ENCODE measurements around the gene SHCBP1.
"Not testable (repeated sequence)": the region's sequence is repeated elsewhere in the genome, so short reads cannot be mapped to it uniquely, and the experiment has no call there.

The SHCBP1 gene

DNA sequence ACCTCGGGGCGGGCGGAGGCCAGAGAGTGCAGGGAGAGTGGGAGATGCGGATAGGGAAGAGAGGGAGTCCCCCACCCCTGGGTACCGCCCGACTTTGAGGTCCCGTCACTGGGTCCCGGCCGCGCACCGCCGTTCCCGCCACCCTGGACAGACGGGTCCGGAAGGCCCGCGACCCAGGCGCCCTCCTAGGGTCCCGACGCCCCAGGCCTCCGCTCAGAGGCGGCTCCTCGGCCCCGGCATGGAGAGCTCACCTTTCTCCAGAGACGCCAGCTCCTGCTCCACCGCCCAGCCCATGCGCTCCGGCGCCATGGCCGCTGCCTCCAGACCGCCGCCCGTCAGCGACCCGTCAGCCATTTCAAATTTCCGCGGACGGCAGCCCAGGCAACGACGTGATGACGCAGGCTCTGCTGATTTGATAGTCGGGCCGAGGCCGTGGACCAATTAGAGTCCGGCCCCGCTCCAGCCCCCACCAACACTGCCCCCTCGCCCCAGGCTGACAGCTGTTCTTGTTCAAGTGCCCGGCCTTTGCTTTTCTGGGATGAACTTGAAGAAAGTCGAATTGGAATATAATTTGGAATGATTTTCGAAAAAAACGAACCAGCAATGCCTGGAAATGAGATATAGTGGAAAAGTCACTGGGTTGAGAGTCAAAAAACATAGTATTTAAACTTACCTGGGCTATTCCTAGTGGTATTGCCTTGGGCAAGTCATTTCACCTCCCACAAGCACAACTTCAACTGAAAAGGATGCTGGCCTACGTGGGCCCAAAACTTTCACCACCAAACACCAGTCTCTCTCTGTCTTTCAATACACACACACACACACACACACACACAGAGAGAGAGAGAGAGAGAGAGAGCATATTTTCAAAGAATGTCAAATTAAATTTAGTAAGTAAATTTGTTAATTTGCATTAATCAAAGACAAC is at the start of gene SHCBP1:
SHCBP1 (minus strand) TSS at position 374 of the 928 bp plus-strand sequence; CDS start at position 354, 20 bp downstream.
- DNase-seq (ENCODE audit: low read depth in 2 of 3, low spot score in 1 of 3), result peak; percentile 70 to 78 (median 72)

- DNase-seq (ENCODE audit: low read depth in 2 of 3, low spot score in 1 of 3), result no peak
Measured at GRCh38 chr16:46662123-46662522, 40.9 kb upstream of the SHCBP1 start.

DNA sequence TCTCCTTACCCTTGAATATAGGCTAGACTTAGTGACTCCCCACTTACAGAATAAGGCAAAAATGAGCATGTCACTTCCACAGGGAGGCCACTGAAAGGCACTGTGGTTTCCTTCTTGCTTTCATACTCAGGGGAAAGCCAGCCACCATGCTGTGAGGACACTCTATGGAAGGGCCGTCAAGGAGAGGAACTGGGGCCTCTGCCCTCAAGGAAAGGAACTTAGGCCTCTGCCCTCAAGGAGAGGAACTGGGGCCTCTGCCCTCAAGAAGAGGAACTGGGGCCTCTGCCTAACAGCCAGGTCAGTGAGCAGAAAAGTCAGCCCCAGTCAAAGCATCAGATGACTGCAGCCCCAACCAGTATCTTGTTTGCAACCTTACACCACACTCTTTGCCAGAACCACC is 37.7 kb upstream of the SHCBP1 start:
- DNase-seq (ENCODE audit: low read depth in 2 of 3, low spot score in 1 of 3), result peak; percentile 0 to 13 (median 5)

DNA sequence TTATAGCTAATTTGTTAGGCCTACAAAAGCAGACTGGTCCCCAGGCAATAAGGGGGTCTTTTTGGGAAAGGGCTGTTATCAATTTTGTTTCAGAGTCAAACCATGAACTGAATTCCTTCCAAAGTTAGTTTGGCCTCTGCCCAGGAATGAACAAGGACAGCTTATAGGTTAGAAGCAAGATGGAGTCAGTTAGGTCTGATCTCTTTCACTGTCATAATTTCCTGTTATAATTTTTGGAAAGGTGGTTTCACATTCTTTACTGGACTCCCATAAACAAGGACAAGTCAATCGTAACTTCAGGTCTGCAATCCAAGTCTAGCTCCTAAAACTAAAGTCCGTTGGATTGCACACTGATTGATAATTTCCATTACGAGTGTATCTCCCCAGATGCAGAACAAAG is 30.1 kb upstream of the SHCBP1 start:
- DNase-seq (ENCODE audit: low read depth in 2 of 3, low spot score in 1 of 3), result no peak

DNA sequence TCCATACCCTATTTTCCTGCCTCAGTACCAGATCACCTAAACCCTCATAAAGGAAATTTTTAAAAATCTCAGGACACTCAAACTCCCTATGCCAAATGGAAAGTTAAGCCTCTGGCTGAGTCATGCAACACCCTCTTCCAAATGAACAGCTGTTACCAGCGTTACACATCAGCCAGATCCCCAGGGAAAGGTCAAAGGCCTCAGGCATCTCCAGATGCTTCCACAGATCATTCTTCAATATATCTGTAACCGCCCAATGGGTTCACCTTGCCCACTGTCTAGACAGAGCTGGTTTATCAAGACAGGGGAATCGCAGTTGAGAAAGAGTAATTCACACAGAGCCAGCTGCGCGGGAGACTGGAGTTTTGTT is 29.1 kb upstream of the SHCBP1 start:
- no peak for DNase-seq (ENCODE audit: low read depth in 2 of 3, low spot score in 1 of 3)

DNA sequence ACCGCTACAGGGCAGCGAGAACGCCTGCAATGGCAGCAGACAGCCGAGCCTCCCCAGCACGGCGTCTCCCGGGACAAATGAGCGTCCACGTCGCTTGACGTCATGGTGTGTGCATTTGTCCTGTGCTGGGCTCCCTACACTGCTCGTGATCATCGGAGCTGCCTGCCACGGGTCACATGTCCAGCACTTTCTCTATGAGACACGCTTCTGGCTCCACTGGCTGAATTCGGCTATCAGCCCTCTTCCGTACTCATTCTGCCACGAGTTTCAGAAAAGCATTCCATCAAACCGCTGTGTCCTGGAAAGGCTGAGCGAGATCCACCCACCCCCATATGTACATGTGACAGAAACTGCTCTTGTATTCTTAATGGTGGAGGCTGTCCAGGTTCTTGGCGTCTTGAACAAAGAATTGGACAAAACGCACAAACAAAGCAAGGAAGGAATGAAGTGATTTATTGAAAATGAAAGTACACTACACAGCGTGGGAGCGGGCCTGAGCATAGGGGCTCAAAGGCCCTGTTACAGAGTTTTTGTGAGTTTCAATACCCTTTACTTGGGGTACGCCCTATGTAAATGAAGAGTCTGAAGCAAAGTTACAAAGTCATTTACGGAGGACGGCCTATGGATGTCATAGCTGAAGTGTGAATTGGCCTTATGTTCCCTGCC is 28.5 kb upstream of the SHCBP1 start:
- DNase-seq (ENCODE audit: low read depth in 2 of 3, low spot score in 1 of 3), result no peak

DNA sequence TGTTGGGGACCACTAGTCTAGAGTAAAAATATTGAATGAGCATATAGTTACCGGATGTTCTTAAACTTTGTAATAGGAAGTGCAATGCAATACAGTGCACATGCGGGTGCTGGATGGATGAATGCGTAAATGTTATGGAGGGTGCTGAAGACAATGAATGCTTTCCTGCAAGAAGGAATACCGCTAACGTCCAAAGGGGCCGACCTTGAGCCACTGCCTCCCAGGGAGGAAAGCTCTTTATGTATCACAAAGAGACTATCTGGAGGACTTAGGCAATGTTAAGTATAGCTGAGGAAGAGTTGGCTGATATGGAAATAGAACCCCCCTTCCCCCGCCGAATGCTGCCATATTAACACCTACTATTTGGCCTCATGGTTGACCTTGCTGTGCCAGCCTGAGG is 27.5 kb upstream of the SHCBP1 start:
- no peak for DNase-seq (ENCODE audit: low read depth in 2 of 3, low spot score in 1 of 3)

DNA sequence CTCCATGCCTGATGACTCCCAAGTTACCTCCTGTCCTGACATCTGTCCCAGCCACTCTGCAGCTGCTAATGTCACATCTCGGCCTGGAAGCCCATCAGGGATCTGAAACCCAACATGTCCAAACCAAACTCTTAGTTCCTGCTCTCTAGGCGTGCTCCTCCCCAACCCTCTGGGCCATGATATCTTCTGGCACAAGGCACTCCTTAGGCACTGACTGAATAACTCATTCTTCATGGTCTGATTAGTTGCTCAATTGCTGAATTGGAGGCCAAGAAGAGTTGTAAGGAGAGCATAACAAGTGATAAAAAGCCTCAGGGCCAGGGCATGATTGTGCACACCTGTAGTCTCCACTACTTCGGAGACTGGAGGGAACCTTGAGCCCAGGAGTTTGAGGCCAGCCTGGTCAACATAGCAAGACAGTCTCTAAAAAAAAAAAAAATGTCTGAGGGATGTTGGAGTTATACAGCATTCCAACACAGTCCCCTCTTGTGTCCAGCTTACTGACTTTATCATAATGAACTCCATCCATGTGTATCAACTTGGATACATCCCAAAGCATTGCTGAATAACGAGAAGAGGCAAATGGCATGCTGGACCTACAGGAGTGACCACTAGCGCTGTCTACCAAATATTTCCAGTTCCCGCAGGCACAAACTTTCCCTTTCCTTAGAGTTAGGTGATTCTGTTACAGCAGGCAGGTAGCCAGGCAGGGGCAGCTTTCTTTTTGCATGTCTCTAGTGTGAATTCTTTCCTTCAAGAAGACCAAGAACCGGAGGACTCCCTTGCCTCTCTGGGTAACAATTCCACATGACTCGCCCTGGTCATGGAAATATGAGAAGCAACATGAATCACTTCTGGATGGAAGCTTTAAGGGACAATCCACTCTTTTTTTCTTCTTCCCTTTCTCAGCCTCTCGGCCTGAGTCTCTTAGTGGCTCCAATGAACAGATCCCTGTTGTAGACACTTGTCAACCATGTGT is 18.1 kb upstream of the SHCBP1 start:
- DNase-seq (ENCODE audit: low read depth in 2 of 3, low spot score in 1 of 3), result no peak

DNA sequence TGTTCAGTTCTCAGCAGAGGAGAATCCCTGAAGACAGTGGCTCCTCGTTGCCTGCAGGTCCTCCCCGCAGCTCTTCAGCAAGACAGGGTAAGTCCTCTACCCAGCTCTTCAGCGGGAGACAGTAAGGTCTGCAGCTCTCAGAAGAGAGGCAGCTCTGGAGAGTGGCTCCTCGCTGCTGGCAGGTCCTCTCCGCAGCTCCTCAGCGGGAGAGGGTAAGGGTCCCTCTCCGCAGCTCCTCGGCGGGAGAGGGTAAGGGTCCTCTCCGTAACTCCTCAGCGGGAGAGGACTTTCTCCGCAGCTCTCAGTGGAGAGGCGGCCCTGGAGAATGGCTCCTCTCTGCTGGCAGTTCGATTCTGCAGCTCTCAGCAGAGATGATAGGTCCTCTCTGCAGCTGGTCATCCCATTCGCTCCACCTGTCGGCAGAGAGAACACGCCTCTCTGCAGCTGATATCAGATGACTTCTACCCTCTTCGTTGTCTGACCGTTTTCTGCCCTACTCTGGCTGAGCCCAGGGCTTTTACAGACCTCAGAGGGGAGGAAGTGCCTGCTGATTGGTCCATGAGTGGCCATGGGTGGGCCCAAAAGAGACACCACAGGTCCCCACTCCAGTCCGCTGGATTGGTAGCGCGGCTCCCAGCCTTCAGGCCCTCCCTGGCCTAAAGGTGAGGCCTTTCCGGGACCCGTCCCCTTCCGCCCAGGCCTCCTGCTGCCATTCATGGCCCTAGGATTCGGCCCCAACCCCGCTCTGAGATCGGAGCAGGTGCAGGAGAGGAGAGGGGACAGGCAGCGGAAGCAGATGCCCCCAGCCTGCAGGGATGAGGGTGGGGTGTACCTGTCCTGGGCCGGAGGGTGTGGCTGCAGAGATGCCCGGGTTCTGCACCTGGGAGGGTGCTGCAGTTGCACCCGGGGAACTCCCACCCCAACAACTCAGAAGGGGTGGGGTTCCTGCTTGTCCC is 11.9 kb upstream of the SHCBP1 start:
- DNase-seq (ENCODE audit: low read depth in 2 of 3, low spot score in 1 of 3), result no peak

DNA sequence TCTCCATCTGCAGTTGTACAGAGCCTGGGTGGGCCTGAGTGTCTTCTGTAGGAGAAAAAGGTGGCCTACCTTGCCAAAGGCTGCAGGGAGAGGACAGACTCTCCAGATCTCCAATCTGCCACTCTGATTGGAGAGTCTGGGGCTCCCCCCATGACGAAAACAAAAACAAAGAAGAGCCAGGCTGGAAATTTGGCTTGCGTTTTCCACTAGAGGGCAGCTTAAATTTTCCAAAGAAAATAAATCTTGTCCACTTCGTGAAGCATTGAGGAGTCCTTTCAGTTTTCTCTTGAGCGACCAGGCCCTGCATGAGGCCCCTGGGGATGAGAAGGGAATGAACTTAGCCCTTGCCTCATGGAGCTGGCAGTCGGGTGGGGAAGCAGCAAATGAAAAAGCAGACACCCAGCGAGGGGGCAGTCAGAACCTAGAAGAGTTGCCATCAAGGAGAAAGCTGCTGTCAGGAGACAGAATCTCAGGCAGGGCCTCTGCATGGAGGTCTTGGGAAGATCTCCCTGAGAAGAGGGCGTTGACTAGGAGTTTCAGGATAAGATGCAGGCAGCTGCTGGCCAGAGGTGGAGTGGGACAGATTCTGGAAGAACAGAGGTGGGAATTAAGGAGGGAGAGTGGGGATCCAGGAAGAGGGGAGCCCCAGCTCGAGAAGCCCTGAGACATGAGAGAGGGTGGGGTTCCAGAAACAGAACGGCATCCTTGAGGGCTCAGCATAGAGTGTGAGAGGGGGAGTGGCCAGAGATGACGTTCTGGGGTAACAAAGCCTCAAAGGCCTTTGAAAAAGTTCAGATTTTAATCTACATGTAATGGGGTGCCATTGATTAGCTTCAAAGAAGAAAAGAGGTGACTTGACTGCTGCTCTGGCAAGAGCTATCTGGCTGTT is 8.4 kb upstream of the SHCBP1 start:
- no peak for DNase-seq (ENCODE audit: low read depth in 2 of 3, low spot score in 1 of 3)

DNA sequence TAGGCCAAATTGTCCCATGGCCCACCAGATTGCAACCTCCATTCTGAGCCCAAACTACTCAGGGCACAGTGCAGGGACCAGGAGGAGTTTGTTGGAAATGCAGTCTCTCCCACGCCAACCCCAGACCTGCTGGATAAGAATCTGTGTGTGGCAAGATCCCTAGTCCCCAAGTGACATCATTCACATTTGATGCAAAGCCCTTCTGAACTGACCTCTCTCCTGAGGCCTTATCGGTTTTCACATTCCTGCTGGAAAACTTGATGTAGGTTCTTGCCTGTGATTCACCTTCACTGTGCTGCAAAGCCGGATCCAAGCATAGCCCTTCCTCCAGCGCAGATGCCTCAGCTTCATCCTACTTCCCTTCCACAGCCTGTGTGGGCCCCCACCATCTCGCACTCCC is 6.6 kb upstream of the SHCBP1 start:
- no peak for DNase-seq (ENCODE audit: low read depth in 2 of 3, low spot score in 1 of 3)

- DNase-seq (ENCODE audit: low read depth in 2 of 3, low spot score in 1 of 3), result not testable (repeated sequence)
Measured at GRCh38 chr16:46626681-46627080, 5.5 kb upstream of the SHCBP1 start.

GRCh38 chr16:46624862-46625261 is 3.7 kb upstream of the SHCBP1 start:
- DNase-seq (ENCODE audit: low read depth in 2 of 3, low spot score in 1 of 3), result not testable (repeated sequence)

- DNase-seq (ENCODE audit: low read depth in 2 of 3, low spot score in 1 of 3), result not testable (repeated sequence)
Measured at GRCh38 chr16:46623707-46624106, 2.5 kb upstream of the SHCBP1 start.

DNA sequence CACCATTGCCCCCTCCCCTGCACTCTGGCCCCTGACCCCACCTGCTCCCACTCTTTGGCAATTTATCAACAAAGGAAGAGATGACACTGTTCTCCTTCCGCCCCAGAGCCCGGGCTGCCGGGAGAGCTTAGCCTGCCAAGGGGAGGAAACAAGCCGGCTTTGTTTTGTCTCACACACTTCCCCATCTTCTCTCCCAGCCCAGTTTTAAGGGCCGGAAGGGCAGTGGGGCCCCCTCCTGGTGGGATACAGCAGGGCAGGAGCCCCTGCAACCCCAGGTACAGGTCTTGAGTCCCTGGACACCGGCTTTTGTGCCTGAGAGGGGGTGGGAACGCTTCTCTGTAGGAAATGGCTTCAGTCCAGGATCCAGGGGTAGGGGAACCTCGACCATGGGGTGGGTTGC is 2.1 kb upstream of the SHCBP1 start:
- DNase-seq (ENCODE audit: low read depth in 2 of 3, low spot score in 1 of 3), result not testable (repeated sequence)

GRCh38 chr16:46621934-46622676 is 926 bp upstream of the SHCBP1 start:
- DNase-seq (ENCODE audit: low read depth in 2 of 3, low spot score in 1 of 3), result no peak

DNA sequence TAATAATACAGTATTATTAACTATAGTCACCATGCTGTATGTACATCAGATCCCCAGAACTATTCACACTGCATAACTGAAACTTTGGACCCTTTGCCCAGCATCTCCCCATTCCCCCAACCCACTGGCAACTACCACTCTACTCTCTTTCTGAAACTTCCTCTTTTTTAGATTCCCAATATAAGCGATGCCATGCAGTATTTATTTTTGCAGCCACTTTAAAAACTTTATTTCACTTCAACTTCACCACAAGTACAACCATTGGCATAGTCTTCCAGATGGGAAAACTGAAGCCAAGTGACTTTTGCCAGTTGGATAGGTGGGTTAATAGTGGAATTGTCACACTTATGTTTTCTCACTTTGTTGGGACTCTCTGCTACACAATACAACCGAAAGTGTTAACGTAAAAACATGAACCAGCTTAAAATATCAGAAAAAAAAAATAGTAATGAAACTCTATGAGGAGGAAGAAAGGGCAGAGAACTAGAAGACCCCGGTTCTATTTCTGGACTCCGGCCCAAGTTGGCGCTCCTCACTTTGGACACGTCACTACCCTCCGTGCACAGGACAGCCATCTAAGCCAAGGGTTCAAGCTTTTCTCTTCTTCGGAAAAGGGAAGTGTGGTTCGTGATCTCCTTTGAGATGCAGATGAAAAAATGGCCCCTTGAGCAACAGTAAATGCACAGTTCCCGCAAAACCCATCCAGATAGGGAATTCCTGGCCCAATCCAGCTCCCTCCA is 743 bp downstream of the SHCBP1 start:
- peak in 1 of 3 donors; percentile 9 for DNase-seq (ENCODE audit: low read depth in 2 of 3, low spot score in 1 of 3)

- no peak for DNase-seq (ENCODE audit: low read depth in 2 of 3, low spot score in 1 of 3)
Measured at GRCh38 chr16:46618516-46618915, 2.7 kb downstream of the SHCBP1 start.
